22Rv1 (cell line): Measurements from ENCODE around the gene PNPLA8.

Experiments
- CTCF ChIP-seq: fragments of 450-650 bp; IDR thresholded peaks from 2 replicates; pipeline ENCODE4 v1.5.1; 2017; ENCODE audit warnings: mild to moderate bottlenecking
- ZFX ChIP-seq: fragments of 450-650 bp; IDR thresholded peaks from 2 replicates; pipeline ENCODE4 v1.6.1; 2017; ENCODE audit warnings: antibody characterized with exemption, borderline replicate concordance

DNA sequence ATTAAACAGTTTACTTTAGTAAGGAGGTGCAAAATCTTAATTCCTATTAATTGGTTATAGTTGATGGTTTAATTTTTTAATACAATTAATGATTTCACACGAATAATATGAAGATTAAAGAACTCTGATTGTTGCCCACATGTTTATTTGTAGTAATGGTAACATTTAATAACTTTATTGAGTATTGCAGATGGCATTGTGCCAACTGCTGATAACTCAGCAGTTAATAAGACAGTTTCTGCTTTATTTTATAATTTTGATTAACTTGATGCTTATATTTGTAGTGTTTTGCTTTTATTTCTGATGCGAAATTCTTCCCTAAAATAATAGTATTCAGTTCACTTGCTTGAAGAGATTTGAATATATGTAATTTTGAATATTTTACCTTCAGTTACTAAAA lies 46.5 kb upstream of the PNPLA8 start:
- no peak for TF ChIP-seq CTCF
- no peak for TF ChIP-seq ZFX
